ENCODE results near the gene PPID.
"Not testable (repeated sequence)": the region's sequence is repeated elsewhere in the genome, so short reads cannot be mapped to it uniquely, and the experiment has no call there.

The PPID gene

GRCh38 chr4:158664806-158665205 is 58.4 kb downstream of the PPID start:
- no peak for DNase-seq

GRCh38 chr4:158663707-158664625 is 59.2 kb downstream of the PPID start:
- DNase-seq, result not testable (repeated sequence)

- not testable (repeated sequence) for DNase-seq
These were observed 59.9 kb downstream of the PPID start for GRCh38 chr4:158663255-158663654.

Measured in NCI-H510A treated with DMSO at 0.1 percent for 48 hours (cell line).